HepG2 (cell line): ENCODE results near the gene NACC2. TPM values are rescaled to one million over a fixed set of nuclear protein-coding genes. Genes with fewer than 3 reads are reported as not detected.

ENCODE experiments used
- BHLHE40 ChIP-seq: IDR thresholded peaks from 2 replicates; pipeline ENCODE4 v1.6.1; 2011; ENCODE audit warnings: low read length, improper control_type of control experiment
- CBFB ChIP-seq: sonication (generic); formaldehyde crosslinking; IDR thresholded peaks from 2 replicates; pipeline ENCODE4 v1.4.0; 2020; ENCODE audit warnings: missing genetic modification reagents
- CEBPB ChIP-seq: IDR thresholded peaks from 2 replicates; pipeline ENCODE4 v1.6.1; 2011; ENCODE audit warnings: low read depth, low read length, improper control_type of control experiment, borderline replicate concordance
- CENPT ChIP-seq: sonication (generic); formaldehyde crosslinking; IDR thresholded peaks from 2 replicates; pipeline ENCODE4 v1.8.0; 2022; ENCODE audit warnings: low read depth, mild to moderate bottlenecking, moderate library complexity, missing genetic modification reagents
- ELF3 ChIP-seq: IDR thresholded peaks from 2 replicates; pipeline ENCODE4 v1.6.1; 2016; ENCODE audit warnings: missing genetic modification reagents, missing compliant biosample characterization
- ETV5 ChIP-seq: IDR thresholded peaks from 2 replicates; pipeline ENCODE4 v1.6.1; 2018; ENCODE audit warnings: missing biosample characterization, missing genetic modification reagents, inconsistent platforms, borderline replicate concordance
- HDAC2 ChIP-seq: sonication (generic); formaldehyde crosslinking; IDR thresholded peaks from 2 replicates; pipeline ENCODE4 v1.4.0; 2020; ENCODE audit warnings: missing genetic modification reagents
- HIVEP1 ChIP-seq: sonication (generic); formaldehyde crosslinking; IDR thresholded peaks from 2 replicates; pipeline ENCODE4 v1.4.0; 2020; ENCODE audit warnings: mild to moderate bottlenecking, missing genetic modification reagents
- ISX ChIP-seq: sonication (generic); formaldehyde crosslinking; conservative IDR thresholded peaks from 2 replicates; pipeline ENCODE4 v1.5.0; 2020; ENCODE audit warnings: missing genetic modification reagents
- KDM2A ChIP-seq: sonication (generic); formaldehyde crosslinking; IDR thresholded peaks from 2 replicates; pipeline ENCODE4 v1.4.0; 2020; ENCODE audit warnings: low read depth, missing genetic modification reagents, borderline replicate concordance
- KDM5B ChIP-seq: sonication (generic); formaldehyde crosslinking; IDR thresholded peaks from 2 replicates; pipeline ENCODE4 v1.4.0; 2020; ENCODE audit warnings: missing genetic modification reagents, mild to moderate bottlenecking, borderline replicate concordance
- KLF13 ChIP-seq: sonication (generic); formaldehyde crosslinking; IDR thresholded peaks from 2 replicates; pipeline ENCODE4 v1.4.0; 2020; ENCODE audit warnings: mild to moderate bottlenecking, missing genetic modification reagents
- KLF16 ChIP-seq, 2 experiments: sonication (generic) in 1 of 2; formaldehyde crosslinking in 1 of 2; IDR thresholded peaks; 2 replicates each; pipeline versions ENCODE4 v1.6.1 to v1.8.0; 2016 to 2023; ENCODE audit warnings: missing genetic modification reagents in 2 of 2, missing compliant biosample characterization in 1 of 2
- MAZ ChIP-seq, 2 experiments: sonication (generic) in 1 of 2; formaldehyde crosslinking in 1 of 2; IDR thresholded peaks; 2 replicates each; pipeline versions ENCODE4 v1.5.0 to v1.6.1; 2012 to 2020; ENCODE audit warnings: low read depth in 2 of 2, mild to moderate bottlenecking in 2 of 2, borderline replicate concordance in 1 of 2, improper control_type of control experiment in 1 of 2, low read length in 1 of 2, missing genetic modification reagents in 1 of 2, moderate library complexity in 1 of 2
- PATZ1 ChIP-seq: sonication (generic); formaldehyde crosslinking; IDR thresholded peaks from 2 replicates; pipeline ENCODE4 v1.4.0; 2020; ENCODE audit warnings: missing genetic modification reagents
- TOPORS ChIP-seq: sonication (generic); formaldehyde crosslinking; IDR thresholded peaks from 2 replicates; pipeline ENCODE4 v1.8.0; 2023; ENCODE audit warnings: mild to moderate bottlenecking, missing genetic modification reagents
- ZBTB43 ChIP-seq: sonication (generic); formaldehyde crosslinking; conservative IDR thresholded peaks from 2 replicates; pipeline ENCODE4 v1.4.0; 2020; ENCODE audit warnings: missing genetic modification reagents
- ZNF143 ChIP-seq: sonication (generic); formaldehyde crosslinking; IDR thresholded peaks from 2 replicates; pipeline ENCODE4 v1.4.0; 2020; ENCODE audit warnings: missing genetic modification reagents
- ZNF383 ChIP-seq: sonication (generic); formaldehyde crosslinking; IDR thresholded peaks from 2 replicates; pipeline ENCODE4 v1.4.0; 2020; ENCODE audit warnings: missing genetic modification reagents, mild to moderate bottlenecking, borderline replicate concordance
- ZNF850 ChIP-seq: sonication (generic); formaldehyde crosslinking; conservative IDR thresholded peaks from 2 replicates; pipeline ENCODE4 v1.9.0; 2021; ENCODE audit warnings: mild to moderate bottlenecking, missing genetic modification reagents
- polyA plus RNA-seq, 8 experiments: library from polyadenylated mRNA; depleted of rRNA in 3 of 8; stranded (reverse) in 7 of 8; unstranded in 1 of 8; fragments of >200 nt; fragmentation: Illumina TruSeq in 4 of 8; extraction: Trizol in 4 of 8; gene quantifications; 2 replicates each; pipeline versions ENCODE4 v1.2.1 to v1.2.3, GENCODE V29; 2011 to 2016; ENCODE audit warnings: low read depth in 4 of 8, missing spikeins in 1 of 8, mixed read lengths in 1 of 8; ENCODE audit not compliant: insufficient read depth in 1 of 8
- total RNA-seq, 5 experiments: library from RNA; depleted of rRNA; stranded (reverse); fragments of >200 nt; fragmentation: Illumina TruSeq; extraction: Trizol; gene quantifications; 2 replicates each; pipeline ENCODE4 v1.2.3, GENCODE V29; 2016; ENCODE audit warnings: low read depth in 1 of 5
- TF ChIP-seq, protein P1 (sequence below): sonication (generic); formaldehyde crosslinking; IDR thresholded peaks from 2 replicates; pipeline ENCODE4 v1.4.0; 2020; ENCODE audit warnings: mild to moderate bottlenecking, missing genetic modification reagents
- TF ChIP-seq, protein P2 (sequence below): sonication (generic); formaldehyde crosslinking; IDR thresholded peaks from 2 replicates; pipeline ENCODE4 v1.4.0; 2020; ENCODE audit warnings: missing genetic modification reagents

NACC2 gene
- total and polyA plus RNA-seq, 2 of the 13 experiments (the other 11 are each of a cell fraction or from before 2014, with no cell fraction given) = 5.9 to 12.3 TPM

GRCh38 chr9:136122425-136123383 lies 27.6 kb upstream of the NACC2 start (continued):
- TF ChIP-seq ZBTB43 (CRISPR knock-in tag) (no peak), PATZ1 (CRISPR knock-in tag) (peak; percentile 70; the same call in 1 of the 2 replicates), KLF16 (CRISPR knock-in tag; IDR thresholded peaks at IDR 0.05) (0 out of 4 replicates have a peak, but pooled peaks of 1 of the 2 experiments have one; percentile 37), CENPT (CRISPR knock-in tag) (0 out of 2 replicates have a peak, but pooled peaks have one; percentile 35), ISX (no peak), HDAC2 (CRISPR knock-in tag) (no peak), ELF3 (CRISPR knock-in tag) (0 out of 2 replicates have a peak, but pooled peaks have one; percentile 19), ETV5 (CRISPR knock-in tag) (0 out of 2 replicates have a peak, but pooled peaks have one; percentile 36), ZNF850 (no peak), KDM5B (CRISPR knock-in tag) (peak; percentile 23; the same call in 1 of the 2 replicates), CBFB (0 out of 2 replicates have a peak, but pooled peaks have one; percentile 50), ZNF383 (CRISPR knock-in tag) (no peak), KDM2A (CRISPR knock-in tag) (peak; percentile 95), HIVEP1 (CRISPR knock-in tag) (peak; percentile 42; the same call in 1 of the 2 replicates), TOPORS (CRISPR knock-in tag) (no peak; the same call in 1 of the 2 replicates), ZNF143 (CRISPR knock-in tag) (no peak), CEBPB (no peak), MAZ (IDR thresholded peaks at IDR 0.05; ENCODE audit: borderline replicate concordance, low read depth, low read length) (no peak), MAZ (CRISPR knock-in tag; IDR thresholded peaks at IDR 0.05; ENCODE audit: low read depth) (peak; percentile 45; the same call in 1 of the 2 replicates), BHLHE40 (0 out of 2 replicates have a peak, but pooled peaks have one; percentile 12), KLF13 (CRISPR knock-in tag) (no peak)
- TF ChIP-seq, protein P1, sequence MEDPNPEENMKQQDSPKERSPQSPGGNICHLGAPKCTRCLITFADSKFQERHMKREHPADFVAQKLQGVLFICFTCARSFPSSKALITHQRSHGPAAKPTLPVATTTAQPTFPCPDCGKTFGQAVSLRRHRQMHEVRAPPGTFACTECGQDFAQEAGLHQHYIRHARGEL (CRISPR knock-in tag) = peak; percentile 59; the same call in 1 of the 2 replicates
- TF ChIP-seq, protein P2, sequence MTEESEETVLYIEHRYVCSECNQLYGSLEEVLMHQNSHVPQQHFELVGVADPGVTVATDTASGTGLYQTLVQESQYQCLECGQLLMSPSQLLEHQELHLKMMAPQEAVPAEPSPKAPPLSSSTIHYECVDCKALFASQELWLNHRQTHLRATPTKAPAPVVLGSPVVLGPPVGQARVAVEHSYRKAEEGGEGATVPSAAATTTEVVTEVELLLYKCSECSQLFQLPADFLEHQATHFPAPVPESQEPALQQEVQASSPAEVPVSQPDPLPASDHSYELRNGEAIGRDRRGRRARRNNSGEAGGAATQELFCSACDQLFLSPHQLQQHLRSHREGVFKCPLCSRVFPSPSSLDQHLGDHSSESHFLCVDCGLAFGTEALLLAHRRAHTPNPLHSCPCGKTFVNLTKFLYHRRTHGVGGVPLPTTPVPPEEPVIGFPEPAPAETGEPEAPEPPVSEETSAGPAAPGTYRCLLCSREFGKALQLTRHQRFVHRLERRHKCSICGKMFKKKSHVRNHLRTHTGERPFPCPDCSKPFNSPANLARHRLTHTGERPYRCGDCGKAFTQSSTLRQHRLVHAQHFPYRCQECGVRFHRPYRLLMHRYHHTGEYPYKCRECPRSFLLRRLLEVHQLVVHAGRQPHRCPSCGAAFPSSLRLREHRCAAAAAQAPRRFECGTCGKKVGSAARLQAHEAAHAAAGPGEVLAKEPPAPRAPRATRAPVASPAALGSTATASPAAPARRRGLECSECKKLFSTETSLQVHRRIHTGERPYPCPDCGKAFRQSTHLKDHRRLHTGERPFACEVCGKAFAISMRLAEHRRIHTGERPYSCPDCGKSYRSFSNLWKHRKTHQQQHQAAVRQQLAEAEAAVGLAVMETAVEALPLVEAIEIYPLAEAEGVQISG (CRISPR knock-in tag) = peak; percentile 67
